ENCODE results near the gene WDR19.

DNA sequence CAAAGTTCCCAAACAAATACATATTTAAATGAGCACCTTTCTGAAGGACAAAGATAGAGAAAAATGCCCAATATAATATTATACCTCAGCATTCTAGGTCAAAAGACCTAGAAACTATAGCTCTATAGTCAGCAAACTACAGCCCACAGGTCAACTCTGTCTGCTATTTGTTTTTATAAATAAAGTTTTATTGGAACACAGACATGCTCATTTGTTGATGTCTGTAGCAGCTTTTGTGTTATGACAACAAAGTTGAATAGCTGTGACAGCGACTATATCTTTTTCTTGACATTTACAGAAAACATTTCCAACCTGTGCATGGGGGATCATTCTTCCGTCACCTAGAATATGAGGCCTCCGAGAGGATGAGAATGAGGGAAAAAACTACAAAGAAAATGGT is 48.7 kb upstream of the WDR19 start:
- TF ChIP-seq POLR2A (IDR thresholded peaks at IDR 0.05; ENCODE audit: low read depth, low read length) (no peak), POLR2AphosphoS5 (IDR thresholded peaks at IDR 0.05; ENCODE audit: low read depth, low read length) (no peak), PAX5 (IDR thresholded peaks at IDR 0.05; ENCODE audit: insufficient read depth, low read length, severe bottlenecking) (no peak), TAF1 (IDR thresholded peaks at IDR 0.05; ENCODE audit: low read depth, low read length) (no peak)
